ENCODE data around the gene PTPRM.

Gene PTPRM

DNA sequence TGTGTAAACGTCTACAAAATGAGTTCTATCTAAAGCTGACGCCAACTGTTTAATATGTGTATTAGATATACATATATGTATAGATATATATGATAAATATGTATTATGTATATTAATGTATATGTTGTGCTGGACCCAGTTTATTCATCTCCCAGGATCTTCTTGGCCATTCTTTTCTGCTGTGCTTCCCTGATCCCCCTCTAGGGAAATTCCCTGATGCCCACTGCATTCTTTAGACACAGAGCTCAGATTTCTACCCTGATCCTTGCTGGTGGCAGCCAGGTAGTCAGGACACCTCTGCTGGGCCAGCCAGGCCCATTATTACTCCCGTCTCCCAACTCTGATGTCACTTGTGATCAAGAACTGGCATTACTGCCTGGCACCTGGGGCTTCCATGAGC lies 292.0 kb downstream of the PTPRM start:
- Histone ChIP-seq H3K27me3 (ENCODE audit: low read length) (no peaks in the 10 kb centered on the region), H3K9ac (ENCODE audit: low read length) (no peak overlapping the region), H2AFZ (ENCODE audit: low read depth, low read length, severe bottlenecking) (no peak overlapping the region)

DNA sequence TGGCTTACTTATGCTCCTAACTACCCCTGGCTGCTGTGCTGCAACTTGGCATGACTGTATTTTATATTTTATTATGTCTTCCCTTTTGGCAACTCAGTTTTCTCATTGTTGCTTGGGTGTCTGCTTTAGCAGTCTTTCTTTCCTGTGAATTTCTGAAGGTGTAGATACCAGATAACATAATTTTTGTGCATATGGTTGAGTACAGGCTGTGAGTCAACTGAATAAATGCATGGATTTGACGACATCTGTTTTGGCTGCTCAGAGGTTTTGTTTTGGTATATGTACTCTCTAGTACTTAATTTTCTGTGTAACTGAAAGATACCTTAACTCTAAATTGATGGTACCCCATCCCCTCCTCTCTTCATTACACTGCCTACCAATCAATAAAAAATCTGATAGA lies 303.1 kb downstream of the PTPRM start:
- H3K27me3 ChIP-seq (ENCODE audit: low read length), result no peaks in the 10 kb centered on the region
- H3K4me2 ChIP-seq (ENCODE audit: low read depth, low read length, poor library complexity, severe bottlenecking), result no peak overlapping the region
- H4K20me1 ChIP-seq (ENCODE audit: low read depth, low read length), result no peaks in the 10 kb centered on the region
- no peaks in the 10 kb centered on the region for H3K9me3 ChIP-seq (ENCODE audit: insufficient read depth, low read length)
- H3F3A ChIP-seq (ENCODE audit: insufficient read depth), result no peaks in the 10 kb centered on the region
- no peaks in the 10 kb centered on the region for H3K36me3 ChIP-seq (ENCODE audit: low read length)
- no peaks in the 10 kb centered on the region for H3K79me2 ChIP-seq (ENCODE audit: insufficient read depth, low read length)
- H3K9ac ChIP-seq (ENCODE audit: low read length), result no peak overlapping the region
- H3K4me3 ChIP-seq (ENCODE audit: insufficient read depth, low read length, poor library complexity, severe bottlenecking), result no peak overlapping the region
- H3K9me2 ChIP-seq (replicated peaks; ENCODE audit: insufficient read depth, low read length), result no peaks in the 10 kb centered on the region
- H3K27ac ChIP-seq (ENCODE audit: low read depth, low read length), result no peak overlapping the region
- no peak overlapping the region for H2AFZ ChIP-seq (ENCODE audit: low read depth, low read length, severe bottlenecking)
- TF ChIP-seq, protein P1, sequence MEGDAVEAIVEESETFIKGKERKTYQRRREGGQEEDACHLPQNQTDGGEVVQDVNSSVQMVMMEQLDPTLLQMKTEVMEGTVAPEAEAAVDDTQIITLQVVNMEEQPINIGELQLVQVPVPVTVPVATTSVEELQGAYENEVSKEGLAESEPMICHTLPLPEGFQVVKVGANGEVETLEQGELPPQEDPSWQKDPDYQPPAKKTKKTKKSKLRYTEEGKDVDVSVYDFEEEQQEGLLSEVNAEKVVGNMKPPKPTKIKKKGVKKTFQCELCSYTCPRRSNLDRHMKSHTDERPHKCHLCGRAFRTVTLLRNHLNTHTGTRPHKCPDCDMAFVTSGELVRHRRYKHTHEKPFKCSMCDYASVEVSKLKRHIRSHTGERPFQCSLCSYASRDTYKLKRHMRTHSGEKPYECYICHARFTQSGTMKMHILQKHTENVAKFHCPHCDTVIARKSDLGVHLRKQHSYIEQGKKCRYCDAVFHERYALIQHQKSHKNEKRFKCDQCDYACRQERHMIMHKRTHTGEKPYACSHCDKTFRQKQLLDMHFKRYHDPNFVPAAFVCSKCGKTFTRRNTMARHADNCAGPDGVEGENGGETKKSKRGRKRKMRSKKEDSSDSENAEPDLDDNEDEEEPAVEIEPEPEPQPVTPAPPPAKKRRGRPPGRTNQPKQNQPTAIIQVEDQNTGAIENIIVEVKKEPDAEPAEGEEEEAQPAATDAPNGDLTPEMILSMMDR (IDR thresholded peaks at IDR 0.05; ENCODE audit: insufficient read depth, low read length, poor library complexity, severe bottlenecking), result no peak
- TF ChIP-seq EZH2phosphoT487 (conservative IDR thresholded peaks at IDR 0.05; ENCODE audit: low read length), result no peak

More for the DNA sequence above, 292.0 kb downstream of the PTPRM start:
- TF ChIP-seq, protein P1 (IDR thresholded peaks at IDR 0.05; ENCODE audit: insufficient read depth, low read length, poor library complexity, severe bottlenecking), result no peak
- no peak for TF ChIP-seq EZH2phosphoT487 (conservative IDR thresholded peaks at IDR 0.05; ENCODE audit: low read length)
- Histone ChIP-seq H3K4me2 (ENCODE audit: low read depth, low read length, poor library complexity, severe bottlenecking) (no peak overlapping the region), H3K36me3 (ENCODE audit: low read length) (no peaks in the 10 kb centered on the region), H3F3A (ENCODE audit: insufficient read depth) (no peaks in the 10 kb centered on the region), H4K20me1 (ENCODE audit: low read depth, low read length) (no peaks in the 10 kb centered on the region), H3K4me3 (ENCODE audit: insufficient read depth, low read length, poor library complexity, severe bottlenecking) (no peak overlapping the region), H3K27ac (ENCODE audit: low read depth, low read length) (no peak overlapping the region), H3K9me3 (ENCODE audit: insufficient read depth, low read length) (no peaks in the 10 kb centered on the region), H3K9me2 (replicated peaks; ENCODE audit: insufficient read depth, low read length) (no peaks in the 10 kb centered on the region), H3K79me2 (ENCODE audit: insufficient read depth, low read length) (no peaks in the 10 kb centered on the region)

DNA sequence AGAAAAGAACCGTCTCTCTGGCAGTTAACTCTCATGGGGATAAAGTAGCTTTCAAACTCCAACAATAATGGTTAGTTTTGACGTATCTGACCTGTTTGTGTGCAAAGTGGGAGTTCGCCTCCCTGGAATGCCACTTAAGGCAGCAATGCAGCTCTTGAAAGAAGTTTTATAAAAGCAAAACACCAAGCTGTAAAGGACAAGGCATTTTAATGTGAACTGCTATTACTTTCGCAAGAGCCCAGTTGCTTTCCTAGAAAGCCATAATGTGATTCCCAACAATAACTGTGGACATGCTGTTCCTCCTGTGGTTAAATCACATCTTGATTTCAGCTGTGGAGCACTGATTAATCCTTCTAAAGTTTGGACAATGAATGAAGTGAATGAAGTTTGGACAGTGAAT lies 303.7 kb downstream of the PTPRM start:
- Histone ChIP-seq H3K9ac (ENCODE audit: low read length) (no peak overlapping the region), H3F3A (ENCODE audit: insufficient read depth) (no peaks in the 10 kb centered on the region), H3K36me3 (ENCODE audit: low read length) (no peaks in the 10 kb centered on the region), H3K9me3 (ENCODE audit: insufficient read depth, low read length) (no peaks in the 10 kb centered on the region), H3K79me2 (ENCODE audit: insufficient read depth, low read length) (no peaks in the 10 kb centered on the region), H3K27ac (ENCODE audit: low read depth, low read length) (no peak overlapping the region), H4K20me1 (ENCODE audit: low read depth, low read length) (no peaks in the 10 kb centered on the region), H2AFZ (ENCODE audit: low read depth, low read length, severe bottlenecking) (no peak overlapping the region), H3K4me2 (ENCODE audit: low read depth, low read length, poor library complexity, severe bottlenecking) (no peak overlapping the region), H3K4me3 (ENCODE audit: insufficient read depth, low read length, poor library complexity, severe bottlenecking) (no peak overlapping the region), H3K9me2 (replicated peaks; ENCODE audit: insufficient read depth, low read length) (no peaks in the 10 kb centered on the region), H3K27me3 (ENCODE audit: low read length) (no peaks in the 10 kb centered on the region)
- TF ChIP-seq, protein P1 (IDR thresholded peaks at IDR 0.05; ENCODE audit: insufficient read depth, low read length, poor library complexity, severe bottlenecking), result no peak
- TF ChIP-seq EZH2phosphoT487 (conservative IDR thresholded peaks at IDR 0.05; ENCODE audit: low read length), result no peak

Measured in SU-DHL-6 (cell line).